Breast epithelium (tissue), 3 donors: ENCODE results near the gene CAPN9.

Experiments used
- CTCF ChIP-seq, 3 donors: fragments of 450-650 bp; IDR thresholded peaks; one replicate each; pipeline ENCODE4 v1.5.1; 2016 to 2017; ENCODE audit warnings: antibody characterized with exemption in 3 of 3, mild to moderate bottlenecking in 3 of 3, moderate library complexity in 3 of 3
- POLR2AphosphoS5 ChIP-seq, 3 donors: sonication (generic); formaldehyde crosslinking; IDR thresholded peaks; one replicate each; pipeline ENCODE4 v1.6.1; 2017; ENCODE audit warnings: antibody characterized with exemption in 3 of 3

- TF ChIP-seq CTCF (IDR thresholded peaks at IDR 0.05): no peak
- no peak for TF ChIP-seq POLR2AphosphoS5 (IDR thresholded peaks at IDR 0.05)
These were observed 2.1 kb upstream of the CAPN9 start for GRCh38 chr1:230745071-230745470.
